Stomach (tissue), 9 donors: ENCODE results near the gene IVD. TPM values are rescaled to one million over a fixed set of nuclear protein-coding genes. Genes with fewer than 3 reads are reported as not detected.

Source experiments
- DNase-seq, 2 donors: peaks; one replicate each; pipeline versions ENCODE4 v3.0.0 to v3.0.0-alpha.2; 2013 to 2019
- H3K27ac ChIP-seq, 5 donors: fragments of 200-600 bp in 4 of 5; sonication (generic) in 4 of 5; one replicate each; pipeline ENCODE4 v1.5.1; 2013 to 2019; ENCODE audit warnings: mild to moderate bottlenecking in 1 of 5, moderate library complexity in 1 of 5
- H3K27me3 ChIP-seq, 3 donors: fragments of 200-600 bp; sonication (generic); one replicate each; pipeline ENCODE4 v1.5.1; 2017 to 2019; ENCODE audit warnings: mixed run types in 1 of 3
- H3K36me3 ChIP-seq, 4 donors: fragments of 200-600 bp; sonication (generic); 1 replicate in 3 of 4; 2 replicates in 1 of 4; pipeline ENCODE4 v1.5.1; 2016 to 2019
- H3K4me1 ChIP-seq, 4 donors: fragments of 200-600 bp; sonication (generic); one replicate each; pipeline ENCODE4 v1.5.1; 2016 to 2019
- H3K4me3 ChIP-seq, 4 donors: fragments of 200-600 bp; sonication (generic) in 3 of 4; one replicate each; pipeline ENCODE4 v1.5.1; 2016 to 2019; ENCODE audit warnings: mild to moderate bottlenecking in 1 of 4
- H3K9me3 ChIP-seq, 4 donors: fragments of 200-600 bp; sonication (generic); one replicate each; pipeline ENCODE4 v1.5.1; 2016 to 2019
- CTCF ChIP-seq, 7 experiments: fragments of 450-650 bp in 4 of 7; fragments of 200-600 bp in 3 of 7; sonication (generic) in 3 of 7; IDR thresholded peaks; one replicate each; pipeline ENCODE4 v1.5.1; 2016 to 2019; ENCODE audit warnings: antibody characterized with exemption in 7 of 7, control low read depth in 2 of 7, mild to moderate bottlenecking in 1 of 7
- EP300 ChIP-seq: sonication (generic); formaldehyde crosslinking; IDR thresholded peaks from one replicate; pipeline ENCODE4 v1.6.1; 2017; ENCODE audit warnings: antibody characterized with exemption
- POLR2A ChIP-seq, 4 donors: fragments of 450-650 bp; IDR thresholded peaks; one replicate each; pipeline ENCODE4 v1.6.1; 2016; ENCODE audit warnings: antibody characterized with exemption in 4 of 4, control low read depth in 2 of 4, mild to moderate bottlenecking in 1 of 4, moderate library complexity in 1 of 4
- POLR2AphosphoS5 ChIP-seq, 3 donors: sonication (generic); formaldehyde crosslinking; IDR thresholded peaks; one replicate each; pipeline ENCODE4 v1.6.1; 2016; ENCODE audit warnings: antibody characterized with exemption in 3 of 3
- WGBS, 5 donors: extraction: QIAGEN DNeasy Blood & Tissue Kit in 3 of 5; methylation state at CpG; one replicate each; pipeline versions ENCODE4 v1.1.5 to v1.1.7; 2013 to 2018; 5-methylcytosine and 5-hydroxymethylcytosine counted together
- intact Hi-C: fragments of 100-400 bp; cut with DNase I; formaldehyde crosslinking; loops from one replicate; pipeline ENCODE4 v1.15.1; 2023; ENCODE audit warnings: low total_unique reads
- polyA plus RNA-seq, 3 donors: library from polyadenylated mRNA; stranded (reverse); fragments of 200-250 nt; gene quantifications; one replicate each; pipeline ENCODE4 v1.2.3, GENCODE V29; 2013
- total RNA-seq, 5 donors: library from RNA; depleted of rRNA; stranded (reverse); fragments of >200 nt; gene quantifications; one replicate each; pipeline versions ENCODE4 v1.1.0 to v1.2.3, GENCODE V29; 2014 to 2016
- donor health status: healthy with polysubstance abuse.
- donor health status: Bipolar disorder and iron deficiency.
- donor health status: healthy.

IVD gene
- total and polyA plus RNA-seq, 8 donors = 26.7 to 78.1 (median 45.3) TPM

- Histone ChIP-seq H3K9me3 (no peaks in the 10 kb centered on the region), H3K4me1 (peaks cover 5 to 8% (median 6%) of the 10 kb centered on the region in 4 donors), H3K27ac (no peak overlapping the region), H3K4me3 (no peak overlapping the region), H3K36me3 (no peaks in the 10 kb centered on the region), H3K27me3 (no peaks in the 10 kb centered on the region)
- no peak for TF ChIP-seq POLR2A (IDR thresholded peaks at IDR 0.05)
- no peak for TF ChIP-seq CTCF (IDR thresholded peaks at IDR 0.05)
- no peak for TF ChIP-seq POLR2AphosphoS5 (IDR thresholded peaks at IDR 0.05)
- TF ChIP-seq EP300 = no peak
- intact Hi-C loops = no loop called here
- DNase-seq = no peak
- WGBS, 5 donors = 45 to 73% (median 65%) methylated on average over 2 of the region's 2 CpGs
Observed at GRCh38 chr15:40372981-40373380, 32.6 kb upstream of the IVD start.

- H3K36me3 ChIP-seq = no peaks in the 10 kb centered on the region
- intact Hi-C loops = no loop called here
- no peak for DNase-seq
- TF ChIP-seq EP300 = no peak
- no peak for TF ChIP-seq POLR2A (IDR thresholded peaks at IDR 0.05)
- TF ChIP-seq POLR2AphosphoS5 (IDR thresholded peaks at IDR 0.05) = no peak
- TF ChIP-seq CTCF (IDR thresholded peaks at IDR 0.05) = no peak
- no peak overlapping the region for H3K4me3 ChIP-seq
- no peaks in the 10 kb centered on the region for H3K27me3 ChIP-seq
- peaks cover 6 to 23% (median 14%) of the 10 kb centered on the region in 4 donors for H3K4me1 ChIP-seq
- H3K9me3 ChIP-seq = no peaks in the 10 kb centered on the region
- WGBS, 5 donors = 74 to 83% (median 79%) methylated on average over 3 of the region's 3 CpGs
- no peak overlapping the region for H3K27ac ChIP-seq
Observed at GRCh38 chr15:40377606-40378005, 28.0 kb upstream of the IVD start.

GRCh38 chr15:40379374-40379773 lies 26.2 kb upstream of the IVD start:
- peak overlapping the region in 1 of 5 donors; percentile 56 for H3K27ac ChIP-seq
- no peaks in the 10 kb centered on the region for H3K27me3 ChIP-seq
- peaks cover 20 to 35% (median 31%) of the 10 kb centered on the region in 4 donors for H3K4me1 ChIP-seq
- no peaks in the 10 kb centered on the region for H3K36me3 ChIP-seq
- DNase-seq = no peak
- intact Hi-C loops = no loop called here
- 79 to 88% (median 81%) methylated on average over 4 of the region's 4 CpGs for WGBS, 5 donors
- no peaks in the 10 kb centered on the region for H3K9me3 ChIP-seq
- H3K4me3 ChIP-seq = no peak overlapping the region
- TF ChIP-seq POLR2A (IDR thresholded peaks at IDR 0.05) (no peak), EP300 (no peak), CTCF (IDR thresholded peaks at IDR 0.05) (no peak), POLR2AphosphoS5 (IDR thresholded peaks at IDR 0.05) (no peak)

GRCh38 chr15:40379853-40380252 lies 25.7 kb upstream of the IVD start:
- WGBS, 5 donors = 9 to 17% (median 9%) methylated on average over 4 of the region's 4 CpGs
- Histone ChIP-seq H3K27ac (peak overlapping the region in 4 of 5 donors; percentile 16 to 56 (median 18)), H3K9me3 (no peaks in the 10 kb centered on the region), H3K4me1 (peaks cover 20 to 40% (median 32%) of the 10 kb centered on the region in 4 donors), H3K27me3 (no peaks in the 10 kb centered on the region), H3K36me3 (no peaks in the 10 kb centered on the region), H3K4me3 (no peak overlapping the region)
- intact Hi-C loops = no loop called here
- peak in 1 of 2 donors; percentile 62 for DNase-seq
- TF ChIP-seq POLR2AphosphoS5 (IDR thresholded peaks at IDR 0.05) (peak in 1 of 3 donors; percentile 74), POLR2A (IDR thresholded peaks at IDR 0.05) (no peak)

- Histone ChIP-seq H3K27ac (peak overlapping the region in 2 of 5 donors; percentile 16 to 56), H3K36me3 (no peaks in the 10 kb centered on the region), H3K27me3 (no peaks in the 10 kb centered on the region), H3K4me1 (peaks cover 20 to 41% (median 32%) of the 10 kb centered on the region in 4 donors), H3K9me3 (no peaks in the 10 kb centered on the region), H3K4me3 (no peak overlapping the region)
- intact Hi-C loops = no loop called here
- WGBS, 5 donors = 93 to 95% (median 94%) methylated on average over 10 of the region's 10 CpGs
- no peak for DNase-seq
- no peak for TF ChIP-seq EP300
- TF ChIP-seq CTCF (IDR thresholded peaks at IDR 0.05) = no peak
- TF ChIP-seq POLR2AphosphoS5 (IDR thresholded peaks at IDR 0.05) = no peak
- no peak for TF ChIP-seq POLR2A (IDR thresholded peaks at IDR 0.05)
Observed at GRCh38 chr15:40380636-40381035, 25.0 kb upstream of the IVD start.
